ENCODE data around the gene CHCHD3.

The CHCHD3 gene

GRCh38 chr7:133082390-133082766 lies 488 bp upstream of the CHCHD3 start:
- no peak overlapping the region for H3K4me3 ChIP-seq (ENCODE audit: low read depth, low read length)
- DNase-seq (ENCODE audit: low read depth) = no peak
- no peak for TF ChIP-seq CTCF (IDR thresholded peaks at IDR 0.05; ENCODE audit: control insufficient read depth, extremely low read depth, insufficient read depth)

GRCh38 chr7:133081119-133081598 lies 731 bp downstream of the CHCHD3 start:
- no peak for DNase-seq (ENCODE audit: low read depth)
- no peak for TF ChIP-seq CTCF (IDR thresholded peaks at IDR 0.05; ENCODE audit: control insufficient read depth, extremely low read depth, insufficient read depth)
- H3K4me3 ChIP-seq (ENCODE audit: low read depth, low read length) = peak overlapping the region; percentile 87

GRCh38 chr7:133079296-133079695 lies 2.6 kb downstream of the CHCHD3 start:
- TF ChIP-seq CTCF (IDR thresholded peaks at IDR 0.05; ENCODE audit: control insufficient read depth, extremely low read depth, insufficient read depth) = no peak
- no peak overlapping the region for H3K4me3 ChIP-seq (ENCODE audit: low read depth, low read length)
- DNase-seq (ENCODE audit: low read depth) = no peak

- TF ChIP-seq CTCF (IDR thresholded peaks at IDR 0.05; ENCODE audit: control insufficient read depth, extremely low read depth, insufficient read depth) = no peak
- no peak overlapping the region for H3K4me3 ChIP-seq (ENCODE audit: low read depth, low read length)
- DNase-seq (ENCODE audit: low read depth) = no peak
Measured at GRCh38 chr7:133077394-133077793, 4.5 kb downstream of the CHCHD3 start.

- no peak for TF ChIP-seq CTCF (IDR thresholded peaks at IDR 0.05; ENCODE audit: control insufficient read depth, extremely low read depth, insufficient read depth)
- H3K4me3 ChIP-seq (ENCODE audit: low read depth, low read length) = no peak overlapping the region
- DNase-seq (ENCODE audit: low read depth) = no peak
Measured at GRCh38 chr7:133076142-133076541, 5.7 kb downstream of the CHCHD3 start.

GRCh38 chr7:133071506-133071905 lies 10.4 kb downstream of the CHCHD3 start:
- no peak for DNase-seq (ENCODE audit: low read depth)
- TF ChIP-seq CTCF (IDR thresholded peaks at IDR 0.05; ENCODE audit: control insufficient read depth, extremely low read depth, insufficient read depth) = no peak
- no peak overlapping the region for H3K4me3 ChIP-seq (ENCODE audit: low read depth, low read length)

GRCh38 chr7:133070562-133070961 lies 11.3 kb downstream of the CHCHD3 start:
- no peak for TF ChIP-seq CTCF (IDR thresholded peaks at IDR 0.05; ENCODE audit: control insufficient read depth, extremely low read depth, insufficient read depth)
- no peak for DNase-seq (ENCODE audit: low read depth)
- H3K4me3 ChIP-seq (ENCODE audit: low read depth, low read length) = no peak overlapping the region

Measured in LNCaP clone FGC (cell line).